Measurements from ENCODE around the gene KCTD2.

Gene KCTD2

DNA sequence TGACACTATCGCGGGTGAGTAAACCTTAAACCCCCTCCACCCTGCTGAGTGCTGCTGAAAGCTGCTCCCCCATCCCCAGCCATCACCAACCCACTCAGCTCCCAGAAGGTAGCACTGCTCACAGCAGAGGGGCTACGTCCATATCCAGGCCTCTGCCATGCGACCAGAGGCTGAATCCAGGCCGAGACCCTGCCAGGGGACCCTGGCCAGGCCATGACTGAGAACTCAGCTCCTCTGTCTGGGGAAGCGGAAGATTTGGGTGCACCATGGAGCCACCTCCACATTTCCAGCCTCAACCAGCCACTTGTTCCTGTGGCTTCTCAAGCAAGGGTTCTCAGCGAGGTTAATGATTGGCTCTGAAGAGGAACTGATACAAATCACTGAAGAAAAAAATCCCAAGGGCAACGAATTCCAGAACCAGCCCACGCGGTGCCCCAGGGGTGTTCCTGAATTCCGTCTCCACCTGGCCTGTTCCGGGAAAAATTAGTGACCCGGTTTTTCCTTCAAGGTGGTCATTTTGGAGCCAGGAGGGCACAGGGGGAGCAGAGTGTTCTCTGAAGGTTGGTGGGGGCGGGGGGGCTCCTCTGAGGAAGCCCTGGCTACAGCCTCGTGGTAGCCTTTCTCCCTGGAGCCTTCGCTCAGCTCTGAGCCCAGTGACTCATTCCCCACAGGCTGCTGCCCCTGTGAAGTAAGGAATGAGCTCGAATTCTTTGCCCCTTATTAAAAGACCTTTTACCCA, 31.4 kb downstream of the KCTD2 start:
- DNase-seq = no peak

DNA sequence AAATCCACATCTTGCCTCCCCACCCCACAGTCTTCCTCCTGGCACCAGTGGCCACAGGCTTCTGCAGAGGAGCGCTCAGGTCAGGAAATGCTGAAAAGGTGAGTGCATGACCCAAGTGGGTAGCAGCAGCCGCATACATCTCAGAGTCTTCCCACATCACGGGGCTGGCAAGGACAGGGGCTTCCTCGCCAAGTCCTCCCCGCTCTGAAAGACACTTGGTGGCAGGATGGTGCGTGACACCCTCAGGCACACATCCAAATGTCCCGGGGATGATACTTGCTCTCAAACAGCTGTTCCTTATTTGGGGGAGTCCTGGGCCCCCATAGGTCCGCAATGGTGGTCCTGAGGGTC, 32.0 kb downstream of the KCTD2 start:
- DNase-seq = no peak

DNA sequence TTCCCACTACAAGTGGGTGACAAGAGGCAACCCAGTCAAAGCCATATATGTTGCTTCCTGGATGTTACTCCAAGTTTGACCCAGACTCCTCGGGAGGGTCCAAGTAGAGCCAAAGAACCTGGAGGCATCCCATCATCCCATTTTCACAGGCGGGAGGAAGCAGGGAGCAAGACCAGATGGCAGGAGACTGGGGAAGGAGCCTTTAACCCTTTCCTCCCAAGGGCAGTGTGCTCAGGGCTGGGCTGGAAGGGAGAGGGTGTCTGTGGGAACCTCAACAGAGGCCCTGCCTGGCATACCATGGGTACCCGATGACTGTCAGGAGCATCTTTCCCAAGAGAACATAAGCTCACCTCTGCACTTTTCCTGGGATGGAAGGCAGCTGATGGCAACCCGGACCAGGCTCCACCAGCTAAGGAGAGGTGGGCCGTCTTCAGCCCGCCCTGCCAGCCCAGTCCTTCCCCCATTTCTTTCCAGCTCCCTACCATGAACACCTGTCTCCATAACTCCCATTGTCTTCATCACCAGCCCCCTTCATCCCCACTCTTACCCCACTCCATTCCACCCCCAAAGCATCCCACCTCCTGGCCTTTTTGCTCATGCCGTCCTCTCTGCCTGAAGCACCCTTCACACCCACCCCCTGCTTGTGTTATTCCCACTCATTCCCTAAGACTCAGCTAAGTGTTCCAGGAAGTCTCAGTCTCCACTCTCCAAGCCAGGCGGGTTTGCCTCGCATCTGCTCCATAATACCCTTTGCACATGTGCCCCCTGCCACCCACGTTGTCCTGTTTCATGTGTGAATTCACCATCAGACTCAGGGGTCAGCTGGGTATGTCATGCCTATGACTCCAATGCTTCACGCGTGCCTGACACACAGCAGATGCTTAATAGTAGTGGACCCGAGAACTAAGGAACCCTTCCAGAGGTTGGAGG, 34.9 kb downstream of the KCTD2 start:
- no peak for DNase-seq

DNA sequence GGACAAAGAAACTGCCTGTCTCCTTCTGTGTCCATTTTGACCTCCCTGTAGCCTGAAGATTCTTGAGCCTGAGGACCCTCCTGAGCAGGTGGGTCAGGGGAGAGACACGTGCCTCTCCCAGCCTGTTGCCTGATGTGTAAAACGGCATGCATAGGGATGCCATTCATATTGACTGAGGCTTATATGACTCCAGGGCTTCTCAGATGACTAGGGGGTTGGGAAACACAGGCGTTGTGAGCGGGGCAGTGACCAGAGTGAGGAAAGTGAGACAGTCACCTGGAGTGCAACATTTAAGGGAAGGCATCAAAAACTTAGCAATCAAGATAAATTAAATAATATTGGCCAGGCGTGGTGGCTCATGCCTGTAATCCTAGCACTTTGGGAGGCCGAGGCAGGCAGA, 35.7 kb downstream of the KCTD2 start:
- DNase-seq = no peak

DNA sequence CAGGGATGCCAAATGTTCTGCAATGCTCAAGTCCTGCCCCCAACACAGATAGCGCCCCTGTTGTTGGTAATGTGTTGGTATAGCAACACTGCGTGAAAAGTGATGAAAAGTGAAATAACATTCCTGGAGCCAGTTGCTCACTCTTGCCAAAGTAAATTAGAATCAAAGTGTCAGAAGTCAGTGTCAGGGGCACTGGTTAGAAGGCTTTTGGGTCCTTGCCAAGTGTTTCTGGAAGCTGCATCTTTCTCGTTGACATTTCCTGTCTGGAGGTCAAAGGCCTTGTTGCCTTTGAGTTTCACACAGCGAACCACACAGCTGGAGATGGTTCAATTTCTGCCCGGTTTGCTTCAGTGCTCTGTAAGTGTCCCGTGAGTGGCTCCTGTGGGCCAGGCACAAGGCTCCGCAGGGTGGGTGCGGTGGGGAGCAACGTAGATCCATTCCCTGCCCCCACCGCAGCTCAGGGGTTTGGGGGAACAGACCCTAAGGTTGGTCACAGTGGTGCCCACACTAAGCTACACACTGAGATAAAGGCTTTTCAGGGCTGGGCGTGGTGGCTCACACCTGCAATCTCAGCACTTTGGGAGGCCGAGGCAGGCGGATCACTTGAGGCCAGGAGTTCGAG, 37.1 kb downstream of the KCTD2 start:
- DNase-seq = no peak

DNA sequence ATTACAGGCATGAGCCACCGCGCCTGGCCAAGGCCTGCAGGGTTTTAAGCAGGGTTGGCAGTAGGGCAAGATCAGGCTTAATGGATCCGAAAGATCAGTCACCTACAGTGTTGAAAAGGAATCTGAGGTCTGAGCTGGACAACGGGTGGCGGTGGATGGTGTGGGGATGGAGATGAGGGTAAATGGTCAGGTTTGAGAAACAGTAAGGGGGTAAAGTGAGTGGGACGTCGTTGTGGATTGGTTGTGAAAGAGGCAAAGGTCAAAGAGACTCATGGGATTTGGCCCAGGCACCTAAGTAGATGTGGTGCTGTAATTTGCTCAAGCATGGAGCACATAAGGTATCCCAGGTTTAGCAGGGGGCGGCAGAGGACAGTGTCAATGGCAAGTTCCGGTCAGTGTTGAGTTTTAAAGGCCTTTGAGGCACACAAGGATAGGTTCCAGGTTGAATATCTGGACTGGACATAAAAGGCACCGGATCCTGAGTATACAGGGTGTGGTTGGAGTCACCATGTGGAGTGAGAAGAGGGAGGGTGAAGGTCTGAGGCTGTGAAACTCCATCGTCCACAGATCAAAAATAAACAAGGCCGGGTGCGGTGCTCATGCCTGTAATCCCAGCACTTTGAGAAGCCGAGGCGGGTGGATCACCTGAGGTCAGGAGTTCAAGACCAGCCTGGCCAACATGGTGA, 39.6 kb downstream of the KCTD2 start:
- DNase-seq = no peak

DNA sequence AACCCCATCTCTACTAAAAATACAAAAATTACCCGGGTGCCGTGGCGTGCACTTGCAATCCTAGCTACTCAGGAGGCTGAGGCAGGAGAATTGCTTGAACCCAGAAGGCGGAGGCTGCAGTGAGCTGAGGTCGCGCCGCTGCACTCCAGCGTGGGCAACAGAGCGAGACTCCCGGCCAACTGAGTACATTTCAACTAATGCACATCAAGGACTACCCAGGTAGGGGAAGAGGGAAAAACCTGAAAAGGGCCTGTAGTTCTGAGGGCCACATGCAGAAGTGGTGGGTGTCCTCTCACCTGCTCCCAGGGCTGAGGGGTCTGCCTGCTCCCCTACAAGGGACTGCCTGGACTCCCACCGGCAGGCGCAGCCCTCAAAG, 40.1 kb downstream of the KCTD2 start:
- DNase-seq = no peak

DNA sequence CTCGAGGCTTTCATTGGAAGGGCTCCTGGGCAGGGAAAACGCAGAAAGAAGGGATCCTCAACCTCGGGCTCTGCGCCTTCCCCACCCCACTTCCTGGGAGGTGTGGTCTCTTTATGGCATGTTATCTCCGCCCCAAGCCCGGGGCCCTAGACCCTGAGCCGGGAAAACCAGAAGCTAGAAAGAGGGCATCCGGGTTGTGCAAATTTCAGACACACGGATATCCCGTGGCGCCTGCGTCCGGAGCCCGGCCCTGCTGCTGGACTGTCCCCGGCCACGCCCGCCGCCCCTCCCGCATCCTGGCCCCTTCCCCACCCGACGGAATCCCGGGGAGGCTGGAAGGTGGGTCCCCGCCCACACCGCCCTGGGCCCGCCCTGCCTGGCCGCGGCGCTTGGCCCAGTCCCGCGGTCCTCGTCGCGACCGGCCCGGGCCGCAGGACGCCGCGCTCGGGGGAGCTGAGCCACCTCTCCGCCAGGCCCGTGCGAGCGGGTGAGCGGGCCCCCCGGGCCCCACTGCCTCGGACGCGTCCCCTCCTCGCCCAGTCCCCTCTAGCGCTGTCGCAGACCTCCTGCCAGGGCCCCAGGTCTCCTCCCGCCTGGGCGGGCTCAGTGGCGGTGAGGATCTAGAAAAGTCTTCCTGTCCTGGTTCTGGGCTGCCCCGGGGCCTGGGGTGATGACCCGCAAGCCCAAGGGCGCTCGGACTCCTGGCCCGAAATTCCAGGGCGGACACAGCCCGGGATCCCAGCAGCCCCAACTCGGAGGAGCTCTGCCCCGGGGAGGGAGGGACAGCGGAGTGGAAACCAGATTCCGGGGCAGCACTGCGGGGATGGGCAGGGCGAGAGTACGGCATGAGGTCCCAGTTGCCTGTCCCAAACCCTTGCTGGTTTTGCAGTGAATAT, 40.8 kb downstream of the KCTD2 start, which contains the start of gene SLC16A5:
Gene SLC16A5, plus strand, starts transcription at position 397 of the 896 bp plus-strand sequence. CDS start 5,683 bp downstream, outside the sequence.
- no peak for DNase-seq

DNA sequence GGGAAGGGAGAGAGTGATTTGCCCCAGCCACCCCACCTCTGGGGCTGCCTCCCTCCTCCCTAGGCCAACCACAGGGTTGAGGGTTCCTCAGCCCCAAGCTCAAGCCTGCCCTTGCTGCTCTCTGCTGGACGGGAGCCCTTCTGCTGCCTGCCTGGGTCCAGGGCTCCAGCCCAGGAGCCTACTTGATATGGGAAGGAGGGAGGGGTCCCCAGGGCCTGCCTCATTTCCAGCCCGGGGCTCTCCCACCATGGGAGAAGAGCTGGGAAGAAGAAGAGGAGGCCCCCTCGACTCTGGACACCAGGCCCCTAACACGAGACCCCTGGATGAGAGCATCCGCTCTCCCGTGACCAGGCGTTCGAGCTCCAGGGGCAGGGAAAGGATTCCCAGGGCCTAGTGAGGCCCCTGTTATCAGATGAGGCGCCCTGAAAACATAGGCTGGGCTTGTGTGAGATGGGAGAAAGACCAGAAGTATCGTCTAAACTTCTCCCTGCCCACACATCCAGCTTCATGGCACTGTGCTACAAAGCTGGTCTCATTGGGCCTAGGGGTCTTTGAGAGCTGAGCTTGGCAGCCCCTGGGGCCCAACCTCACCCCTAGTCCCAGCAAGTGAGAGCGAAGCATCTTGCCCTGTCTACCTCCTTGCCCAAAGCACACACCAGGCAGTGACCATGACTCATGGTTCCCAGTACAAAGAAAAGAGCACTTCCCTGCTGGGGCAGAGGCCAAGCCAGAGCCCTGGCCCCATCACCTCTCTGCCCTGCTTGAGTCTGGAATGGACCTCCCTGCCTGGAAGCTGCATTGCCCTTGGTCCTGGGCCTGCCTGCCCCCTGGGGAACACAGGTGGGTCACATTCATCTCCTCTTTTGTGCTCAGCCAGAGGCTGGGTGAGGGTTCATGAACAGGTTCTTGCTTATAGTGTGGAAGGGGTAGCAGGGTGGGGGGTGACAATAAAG, 41.7 kb downstream of the KCTD2 start:
- no peak for DNase-seq

DNA sequence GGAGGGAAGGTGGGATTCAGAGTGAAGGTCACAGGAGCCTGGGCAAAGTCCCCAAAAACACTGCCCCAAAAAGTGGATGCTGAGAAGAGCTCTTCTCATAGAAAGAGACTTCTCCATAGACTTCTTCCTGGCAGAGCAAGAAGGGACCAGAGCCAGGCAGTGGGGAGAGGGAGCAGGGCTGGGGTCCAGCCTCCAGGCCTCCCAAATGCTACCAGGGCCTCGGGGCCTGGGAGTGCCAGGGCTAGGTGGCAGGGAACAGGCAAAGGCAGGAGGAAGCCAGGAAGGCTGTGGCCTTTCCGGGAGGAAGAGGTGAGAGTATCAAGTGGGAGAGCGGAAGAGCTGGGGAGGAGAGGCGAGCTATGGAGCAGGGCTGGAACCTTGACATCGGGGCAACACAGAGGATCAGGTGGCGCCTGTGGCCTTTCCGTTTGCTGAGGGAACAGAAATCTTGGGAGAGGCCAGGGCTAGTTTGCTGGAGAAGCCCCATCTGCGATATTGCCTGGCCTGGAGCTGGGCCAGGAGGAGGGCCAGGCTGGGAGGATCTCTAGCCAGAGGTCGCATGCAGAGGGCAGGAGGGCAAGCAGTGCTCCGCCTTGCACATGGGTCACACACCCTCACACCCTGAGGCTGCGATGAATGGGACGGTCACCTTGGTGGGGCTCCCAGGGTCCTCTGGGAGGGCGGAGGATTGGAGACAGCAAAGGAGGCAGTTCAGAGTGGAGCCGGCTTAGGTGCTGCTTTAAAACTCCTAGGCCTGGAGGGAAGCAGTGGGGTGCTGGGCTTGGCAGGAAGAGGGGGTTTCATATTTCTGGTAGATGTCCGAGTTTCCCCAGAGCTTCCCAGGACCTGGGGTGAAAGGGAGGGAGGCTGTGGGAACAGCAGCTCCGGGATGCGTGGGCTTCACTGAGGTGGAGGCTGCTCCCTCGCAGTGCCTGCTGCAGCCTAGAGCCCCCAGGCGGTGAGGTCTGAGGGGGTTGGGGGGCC, 44.1 kb downstream of the KCTD2 start:
- DNase-seq = no peak

DNA sequence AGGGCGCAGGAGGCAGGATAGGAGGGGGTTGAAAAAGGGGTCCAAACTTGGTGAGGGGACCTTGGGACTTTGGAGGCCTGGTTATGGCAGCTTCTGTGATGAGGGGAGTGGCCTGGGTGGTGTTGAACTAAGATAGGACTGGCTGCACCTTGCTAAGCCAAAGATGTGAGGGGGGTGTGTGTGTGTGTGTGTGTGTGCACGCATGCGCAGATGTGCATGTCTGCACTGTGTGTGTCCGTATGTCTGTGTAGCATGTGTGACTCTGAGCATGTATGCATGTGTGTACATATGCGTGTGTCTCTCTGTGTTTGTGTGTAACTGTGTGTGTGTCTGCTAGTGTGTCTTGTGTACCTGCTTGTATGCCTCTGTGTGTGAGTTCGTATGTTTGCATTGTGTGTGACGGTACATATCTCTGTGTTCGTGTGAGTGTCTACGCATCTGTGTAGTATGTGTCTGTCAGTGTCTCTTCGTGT, 44.9 kb downstream of the KCTD2 start:
- DNase-seq = no peak

DNA sequence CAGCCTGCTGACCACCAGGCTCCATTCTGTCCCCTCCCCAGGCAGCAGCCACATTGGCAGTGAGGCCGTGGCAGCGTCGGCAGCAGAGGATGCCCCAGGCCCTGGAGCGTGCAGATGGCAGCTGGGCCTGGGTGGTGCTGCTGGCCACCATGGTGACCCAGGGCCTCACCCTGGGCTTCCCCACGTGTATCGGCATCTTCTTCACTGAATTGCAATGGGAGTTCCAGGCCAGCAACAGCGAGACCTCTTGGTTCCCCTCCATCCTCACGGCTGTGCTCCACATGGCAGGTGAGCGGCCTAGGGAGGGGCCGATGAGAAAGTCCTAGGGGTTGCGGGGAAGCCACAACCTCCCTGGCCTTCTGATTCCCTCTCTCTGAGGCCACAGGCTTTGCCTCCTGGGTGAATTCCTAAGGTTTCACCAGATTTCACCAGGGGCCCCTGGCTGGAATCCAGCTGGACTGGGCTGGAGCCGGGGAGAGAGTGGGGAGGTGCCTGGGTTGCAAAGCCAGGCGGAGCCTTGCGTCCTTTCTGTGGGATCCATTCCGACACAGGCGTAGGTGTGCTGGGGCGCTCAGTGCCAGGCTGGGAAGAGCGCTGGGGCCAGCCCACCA, 46.6 kb downstream of the KCTD2 start:
- no peak for DNase-seq

DNA sequence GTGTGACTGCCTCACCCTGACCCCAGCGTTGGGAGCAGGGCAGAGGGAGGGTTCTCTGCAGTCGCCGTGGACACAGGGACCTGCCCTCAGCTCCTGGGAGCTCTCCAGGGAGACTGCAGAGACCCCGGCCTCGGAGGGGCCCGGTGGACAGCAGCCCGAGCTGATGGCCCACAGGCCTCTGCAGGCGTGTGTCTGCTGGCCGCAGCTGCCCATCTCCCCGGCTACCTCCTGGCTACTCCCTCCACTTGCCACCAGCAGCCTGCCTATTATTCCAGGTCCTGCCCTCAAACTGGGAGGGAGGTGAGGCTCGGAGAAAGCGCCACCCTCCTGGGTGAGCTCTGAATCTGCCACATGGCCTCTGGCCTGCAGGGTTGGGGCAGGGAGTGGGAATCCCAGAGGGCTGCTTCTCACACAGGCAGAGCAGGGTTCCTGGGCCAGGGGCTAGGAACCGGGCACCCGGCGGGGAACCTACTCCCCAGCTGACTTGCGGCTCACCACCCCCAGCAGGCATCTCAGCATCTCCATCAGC, 47.9 kb downstream of the KCTD2 start:
- no peak for DNase-seq

DNA sequence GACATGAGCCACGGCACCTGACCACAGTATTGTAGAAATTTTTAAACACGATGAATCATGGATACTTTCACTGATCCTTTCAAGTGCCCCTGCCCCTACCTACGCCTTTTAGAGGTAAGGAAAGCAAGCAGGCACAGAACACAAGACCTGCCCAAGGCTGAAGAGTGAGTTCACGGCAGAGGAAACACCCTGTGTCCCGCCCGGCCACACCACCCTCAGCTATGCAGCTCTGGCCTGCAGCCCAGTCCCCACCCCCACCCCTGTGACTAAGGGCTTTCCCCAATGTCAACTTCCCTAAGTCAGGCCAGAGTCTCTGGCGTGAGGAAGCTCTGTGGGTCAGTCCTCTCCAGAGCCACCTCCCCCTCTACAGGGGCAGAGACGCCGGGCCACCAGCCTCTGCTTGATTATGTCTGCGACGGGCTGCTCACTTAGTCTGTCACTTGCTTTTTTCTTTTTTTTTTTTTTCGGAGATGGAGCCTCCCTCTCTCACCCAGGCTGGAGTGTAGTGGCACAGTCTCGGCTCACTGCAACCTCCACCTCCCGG, 49.1 kb downstream of the KCTD2 start:
- no peak for DNase-seq

DNA sequence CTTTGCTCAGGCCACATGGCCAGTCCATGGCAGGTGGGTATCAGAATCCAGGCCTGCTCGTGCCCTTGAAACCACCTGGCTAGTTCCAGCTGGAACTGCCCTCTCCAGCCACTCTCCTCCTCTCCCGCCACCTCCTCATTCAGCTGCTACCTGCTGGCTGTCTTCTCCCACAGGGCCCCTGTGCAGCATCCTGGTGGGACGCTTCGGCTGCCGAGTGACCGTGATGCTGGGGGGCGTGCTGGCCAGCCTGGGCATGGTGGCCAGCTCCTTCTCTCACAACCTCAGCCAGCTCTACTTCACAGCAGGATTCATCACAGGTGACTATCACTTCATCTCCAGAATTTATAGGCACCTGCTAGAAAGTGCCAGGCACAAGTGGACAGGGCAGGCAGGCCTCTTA, 50.8 kb downstream of the KCTD2 start:
- DNase-seq = no peak

DNA sequence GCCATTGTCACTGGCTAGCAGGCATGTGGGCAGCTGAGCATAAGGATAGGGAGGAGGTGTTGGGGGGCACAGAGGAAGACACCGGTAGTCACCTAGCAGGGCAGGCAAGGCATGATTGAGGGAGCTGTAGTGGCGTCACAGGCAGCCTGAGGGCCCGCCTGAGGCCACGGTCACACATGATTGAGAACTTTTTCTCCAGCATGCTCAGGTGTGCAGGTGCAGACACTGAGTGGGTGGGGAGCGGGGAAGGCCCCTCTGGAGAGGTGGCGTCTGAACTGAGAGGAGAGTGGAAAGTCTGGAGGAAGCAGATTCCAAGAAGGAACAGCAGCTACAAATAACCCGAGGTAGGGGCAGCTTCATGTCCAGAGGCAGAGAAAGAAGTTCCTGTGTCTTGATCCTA, 51.8 kb downstream of the KCTD2 start:
- DNase-seq = no peak

DNA sequence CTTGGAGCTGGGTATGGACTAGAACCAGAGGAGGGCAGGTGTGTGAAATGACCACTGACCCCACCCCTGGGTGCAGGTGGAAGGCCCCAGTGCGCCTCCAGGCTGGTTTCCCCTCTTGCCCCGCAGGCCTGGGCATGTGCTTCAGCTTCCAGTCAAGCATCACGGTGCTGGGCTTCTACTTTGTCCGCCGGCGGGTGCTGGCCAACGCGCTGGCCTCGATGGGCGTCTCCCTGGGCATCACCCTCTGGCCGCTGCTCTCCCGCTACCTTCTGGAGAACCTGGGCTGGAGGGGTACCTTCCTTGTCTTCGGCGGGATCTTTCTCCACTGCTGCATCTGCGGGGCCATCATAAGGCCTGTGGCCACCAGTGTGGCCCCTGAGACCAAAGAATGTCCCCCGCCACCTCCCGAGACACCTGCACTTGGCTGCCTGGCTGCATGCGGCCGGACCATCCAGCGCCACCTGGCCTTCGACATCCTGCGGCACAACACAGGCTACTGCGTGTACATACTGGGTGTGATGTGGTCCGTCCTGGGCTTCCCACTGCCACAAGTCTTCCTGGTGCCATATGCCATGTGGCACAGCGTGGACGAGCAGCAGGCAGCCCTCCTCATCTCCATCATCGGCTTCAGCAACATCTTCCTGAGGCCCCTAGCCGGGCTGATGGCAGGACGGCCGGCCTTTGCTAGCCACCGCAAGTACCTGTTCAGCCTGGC, 53.0 kb downstream of the KCTD2 start:
- DNase-seq = no peak

DNA sequence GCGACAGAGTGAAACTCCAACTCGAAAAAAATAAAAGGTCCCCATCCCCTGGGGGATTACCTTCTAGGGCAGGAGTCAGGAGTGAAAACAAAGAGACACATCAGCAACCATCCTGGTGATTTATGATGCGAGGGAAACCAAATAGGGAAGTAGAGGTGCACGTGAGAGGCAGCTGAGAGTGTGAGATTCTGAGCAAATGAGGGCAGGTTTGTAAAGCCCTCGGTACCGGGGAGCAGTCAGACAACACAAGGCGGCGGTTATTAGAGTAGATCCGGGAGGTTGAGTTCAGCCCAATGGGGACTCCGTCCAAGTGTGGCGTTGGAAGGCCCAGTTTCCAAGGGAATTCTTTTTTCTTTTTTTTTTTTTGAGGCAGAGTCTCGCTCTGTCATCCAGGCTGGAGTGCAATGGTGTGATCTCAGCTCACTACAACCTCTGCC, 55.4 kb downstream of the KCTD2 start:
- DNase-seq = no peak
